Activated T-helper 17 cell treated with anti-CD3 and anti-CD28 coated beads, Interleukin-2, amount 50 U/mL, for 72 hours (primary cell): ENCODE measurements around the gene RAB14. TPM values are rescaled to one million over a fixed set of nuclear protein-coding genes. Genes with fewer than 3 reads are reported as not detected.
A peak's percentile ranks its signal among the peaks of the same experiment; 100 is the strongest.
"Not testable (repeated sequence)": the region's sequence is repeated elsewhere in the genome, so short reads cannot be mapped to it uniquely, and the experiment has no call there.

Experiments used
- ATAC-seq: fragments of 150-1000 bp; cut with Tn5 transposase; replicated peaks from 2 replicates; pipeline ENCODE4 v1.10.0; 2021; ENCODE audit warnings: mild to moderate bottlenecking, moderate library complexity
- H3K27ac Mint-ChIP-seq: one replicate; pipeline ENCODE4 v1.8.0; 2022; ENCODE audit warnings: mixed read lengths
- H3K27me3 Mint-ChIP-seq: one replicate; pipeline ENCODE4 v1.8.0; 2022; ENCODE audit warnings: mixed read lengths
- H3K36me3 Mint-ChIP-seq: one replicate; pipeline ENCODE4 v1.8.0; 2022; ENCODE audit warnings: low read depth, mild to moderate bottlenecking, mixed read lengths
- H3K4me1 Mint-ChIP-seq: one replicate; pipeline ENCODE4 v1.8.0; 2022; ENCODE audit warnings: mixed read lengths
- H3K4me3 Mint-ChIP-seq: one replicate; pipeline ENCODE4 v1.8.0; 2022; ENCODE audit warnings: mild to moderate bottlenecking, mixed read lengths
- H3K9me3 Mint-ChIP-seq: one replicate; pipeline ENCODE4 v1.8.0; 2022; ENCODE audit warnings: mixed read lengths
- total RNA-seq, 2 donors: library from RNA; stranded (reverse); gene quantifications; one replicate each; pipeline ENCODE4 v1.2.3, GENCODE V29; 2022

Gene RAB14
- total RNA-seq, 2 donors from 2014 or later, result 45.4 to 66.4 TPM

DNA sequence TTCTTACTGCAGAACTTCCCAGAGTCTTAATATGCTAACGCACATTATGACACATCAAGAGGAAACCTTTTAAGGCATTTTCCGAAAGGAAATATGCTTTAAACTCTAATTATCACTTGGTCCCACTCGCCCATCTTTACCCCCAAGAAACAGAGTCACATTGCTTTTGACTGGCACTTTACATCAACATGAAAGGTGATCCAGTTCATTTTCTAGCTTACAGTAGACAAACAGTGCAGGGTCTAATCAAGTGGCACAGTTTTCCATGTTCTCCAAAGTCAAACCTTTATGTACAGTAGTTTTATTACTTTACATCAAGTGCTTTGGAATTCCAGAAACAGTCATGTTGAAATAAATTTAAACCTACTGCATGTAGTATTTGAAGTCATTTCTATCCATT is 12.0 kb downstream of the RAB14 start:
- Mint-ChIP-seq H3K27ac (no peak overlapping the region), H3K9me3 (no peaks in the 10 kb centered on the region), H3K4me1 (peaks cover 38% of the 10 kb centered on the region), H3K4me3 (no peak overlapping the region), H3K27me3 (no peaks in the 10 kb centered on the region), H3K36me3 (peaks cover 76% of the 10 kb centered on the region)
- ATAC-seq, result no peak

GRCh38 chr9:121189006-121189405 is 12.7 kb downstream of the RAB14 start:
- no peak for ATAC-seq
- H3K27me3 Mint-ChIP-seq, result no peaks in the 10 kb centered on the region
- H3K36me3 Mint-ChIP-seq, result peaks cover 82% of the 10 kb centered on the region
- peak overlapping the region; percentile 41 for H3K27ac Mint-ChIP-seq
- H3K4me1 Mint-ChIP-seq, result peaks cover 36% of the 10 kb centered on the region
- no peaks in the 10 kb centered on the region for H3K9me3 Mint-ChIP-seq
- no peak overlapping the region for H3K4me3 Mint-ChIP-seq

GRCh38 chr9:121187636-121188305 is 13.9 kb downstream of the RAB14 start:
- Mint-ChIP-seq H3K4me3 (no peak overlapping the region), H3K9me3 (no peaks in the 10 kb centered on the region), H3K27ac (peak overlapping the region; percentile 43), H3K4me1 (peaks cover 30% of the 10 kb centered on the region), H3K36me3 (peaks cover 94% of the 10 kb centered on the region), H3K27me3 (no peaks in the 10 kb centered on the region)
- ATAC-seq, result no peak

GRCh38 chr9:121185774-121186403 is 15.8 kb downstream of the RAB14 start:
- Mint-ChIP-seq H3K4me1 (peaks cover 27% of the 10 kb centered on the region), H3K36me3 (peaks cover 95% of the 10 kb centered on the region), H3K27ac (peak overlapping the region; percentile 63), H3K9me3 (no peaks in the 10 kb centered on the region), H3K4me3 (peak overlapping the region; percentile 28), H3K27me3 (no peaks in the 10 kb centered on the region)
- peak; percentile 67 for ATAC-seq

- peak overlapping the region; percentile 63 for H3K27ac Mint-ChIP-seq
- no peaks in the 10 kb centered on the region for H3K9me3 Mint-ChIP-seq
- no peaks in the 10 kb centered on the region for H3K27me3 Mint-ChIP-seq
- peaks cover 95% of the 10 kb centered on the region for H3K36me3 Mint-ChIP-seq
- peak overlapping the region; percentile 28 for H3K4me3 Mint-ChIP-seq
- peaks cover 25% of the 10 kb centered on the region for H3K4me1 Mint-ChIP-seq
- peak; percentile 66 for ATAC-seq
These were observed 16.4 kb downstream of the RAB14 start for GRCh38 chr9:121185178-121185745.

DNA sequence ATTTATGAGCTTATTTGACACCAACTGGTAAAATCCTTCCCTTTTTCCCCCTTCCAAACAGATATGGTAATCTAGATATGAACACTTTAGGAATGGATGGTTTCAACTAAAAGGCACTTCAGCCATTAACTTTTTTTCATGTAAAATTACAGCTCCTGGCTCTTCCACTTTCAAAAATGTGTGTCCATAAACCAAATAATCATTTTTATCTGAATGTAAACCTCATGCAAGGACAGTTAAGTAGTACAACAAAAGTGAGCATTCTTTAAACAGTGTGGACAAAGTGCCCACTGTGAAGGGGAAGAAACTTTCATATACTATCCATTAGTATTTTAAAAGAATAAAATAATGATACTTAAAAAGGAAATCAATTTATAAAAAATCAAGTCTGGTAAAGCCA is 17.2 kb downstream of the RAB14 start:
- H3K27me3 Mint-ChIP-seq, result no peaks in the 10 kb centered on the region

DNA sequence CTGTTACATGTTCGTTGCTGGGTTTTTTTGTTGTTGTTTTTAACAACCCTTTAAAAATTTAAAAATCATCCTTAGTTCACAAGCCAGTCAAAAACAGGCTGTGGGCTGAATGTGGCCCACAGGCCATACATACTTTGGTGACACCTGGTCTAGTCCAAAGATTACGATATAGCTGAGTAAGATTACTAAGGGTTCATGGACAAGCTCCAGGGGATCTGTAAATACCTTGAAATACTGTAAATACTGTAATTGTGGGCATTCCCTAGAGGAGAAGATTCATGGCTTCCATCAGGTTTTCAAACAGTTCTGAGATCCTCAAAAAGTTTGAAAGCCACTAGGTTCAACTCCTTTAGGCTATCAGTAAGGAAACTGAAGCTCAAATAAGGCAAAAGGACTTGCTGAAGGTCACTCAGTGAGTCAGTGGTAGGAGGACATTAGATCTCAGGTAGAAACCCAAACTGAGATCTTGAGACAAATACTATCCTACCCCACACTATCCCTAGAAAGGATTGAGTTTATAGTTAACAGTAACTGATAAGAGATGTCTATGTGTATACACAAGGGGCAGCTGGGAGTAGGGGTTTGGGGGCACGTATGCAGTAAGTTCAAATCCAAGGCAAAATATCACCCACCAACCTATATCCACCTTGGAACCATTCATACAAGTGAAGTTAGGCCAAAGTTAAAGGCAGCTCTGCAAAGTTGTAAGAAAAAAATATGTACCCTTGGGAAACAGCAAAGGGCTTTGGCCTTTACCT is 17.8 kb downstream of the RAB14 start:
- peaks cover 97% of the 10 kb centered on the region for H3K36me3 Mint-ChIP-seq
- H3K27me3 Mint-ChIP-seq, result no peaks in the 10 kb centered on the region
- no peak for ATAC-seq
- no peak overlapping the region for H3K4me3 Mint-ChIP-seq
- no peaks in the 10 kb centered on the region for H3K9me3 Mint-ChIP-seq
- peak overlapping the region; percentile 88 for H3K27ac Mint-ChIP-seq
- H3K4me1 Mint-ChIP-seq, result peaks cover 25% of the 10 kb centered on the region

More for the DNA sequence above, 17.2 kb downstream of the RAB14 start:
- Mint-ChIP-seq H3K27ac (peak overlapping the region; percentile 88), H3K36me3 (peaks cover 97% of the 10 kb centered on the region), H3K4me3 (no peak overlapping the region), H3K9me3 (no peaks in the 10 kb centered on the region), H3K4me1 (peaks cover 25% of the 10 kb centered on the region)
- no peak for ATAC-seq

- peaks cover 25% of the 10 kb centered on the region for H3K4me1 Mint-ChIP-seq
- no peaks in the 10 kb centered on the region for H3K27me3 Mint-ChIP-seq
- no peaks in the 10 kb centered on the region for H3K9me3 Mint-ChIP-seq
- peaks cover 98% of the 10 kb centered on the region for H3K36me3 Mint-ChIP-seq
- H3K4me3 Mint-ChIP-seq, result no peak overlapping the region
- peak overlapping the region; percentile 88 for H3K27ac Mint-ChIP-seq
- ATAC-seq, result no peak
These were observed 18.7 kb downstream of the RAB14 start for GRCh38 chr9:121182989-121183388.

- Mint-ChIP-seq H3K27ac (peak overlapping the region; percentile 16), H3K27me3 (no peaks in the 10 kb centered on the region), H3K36me3 (peaks cover 98% of the 10 kb centered on the region), H3K4me3 (no peak overlapping the region), H3K4me1 (peaks cover 25% of the 10 kb centered on the region), H3K9me3 (no peaks in the 10 kb centered on the region)
- no peak for ATAC-seq
These were observed 19.4 kb downstream of the RAB14 start for GRCh38 chr9:121182101-121182836.

- ATAC-seq, result no peak
- H3K9me3 Mint-ChIP-seq, result no peaks in the 10 kb centered on the region
- no peaks in the 10 kb centered on the region for H3K27me3 Mint-ChIP-seq
- peaks cover 100% of the 10 kb centered on the region for H3K36me3 Mint-ChIP-seq
- peak overlapping the region; percentile 87 for H3K27ac Mint-ChIP-seq
- peaks cover 9% of the 10 kb centered on the region for H3K4me1 Mint-ChIP-seq
- no peak overlapping the region for H3K4me3 Mint-ChIP-seq
These were observed 21.6 kb downstream of the RAB14 start for GRCh38 chr9:121179930-121180681.

- H3K36me3 Mint-ChIP-seq, result peaks cover 100% of the 10 kb centered on the region
- not testable (repeated sequence) for H3K27ac Mint-ChIP-seq
These were observed 22.3 kb downstream of the RAB14 start for GRCh38 chr9:121179373-121179721.

DNA sequence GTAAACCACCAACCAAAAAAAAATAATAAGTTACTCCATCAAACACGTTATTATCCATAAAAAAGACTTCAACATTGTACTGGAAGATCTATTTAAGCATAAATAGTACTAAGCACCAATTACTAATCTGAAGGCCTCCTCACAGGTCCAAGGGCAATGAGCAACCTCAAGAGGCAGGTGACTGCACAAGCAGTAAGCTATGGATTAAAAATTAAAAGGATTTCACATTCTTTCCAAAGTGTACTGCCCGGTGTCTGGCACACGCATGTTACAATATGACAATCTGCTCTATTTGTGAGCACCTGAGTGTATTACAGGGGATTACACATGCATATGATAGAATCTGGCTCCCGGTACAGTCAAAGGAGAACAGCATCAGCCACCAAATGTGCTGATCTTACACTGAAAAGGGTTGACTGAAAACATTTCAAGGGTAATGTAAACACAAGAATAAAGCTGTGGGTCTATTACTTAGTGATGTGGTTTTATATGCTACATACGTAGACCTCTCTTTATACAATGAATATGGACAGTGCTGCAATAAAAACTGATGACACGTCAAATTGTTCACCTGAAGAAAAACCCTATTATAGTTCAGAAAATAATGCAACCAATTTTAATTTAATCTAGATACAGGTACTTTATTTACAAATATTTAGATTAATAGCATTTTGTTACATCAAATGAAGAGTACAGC is 22.8 kb downstream of the RAB14 start:
- peak overlapping the region; percentile 62 for H3K27ac Mint-ChIP-seq

More at GRCh38 chr9:121179373-121179721, 22.3 kb downstream of the RAB14 start:
- H3K4me1 Mint-ChIP-seq, H3K9me3 Mint-ChIP-seq, H3K4me3 Mint-ChIP-seq, H3K27me3 Mint-ChIP-seq, ATAC-seq: not testable (repeated sequence)

GRCh38 chr9:121173501-121173900 is 28.2 kb downstream of the RAB14 start:
- Mint-ChIP-seq H3K9me3 (no peaks in the 10 kb centered on the region), H3K36me3 (peaks cover 100% of the 10 kb centered on the region), H3K27ac (peak overlapping the region; percentile 41), H3K4me1 (peaks cover 5% of the 10 kb centered on the region), H3K27me3 (no peaks in the 10 kb centered on the region), H3K4me3 (no peak overlapping the region)
- no peak for ATAC-seq

More for the DNA sequence above, 22.8 kb downstream of the RAB14 start:
- Mint-ChIP-seq H3K36me3 (peaks cover 100% of the 10 kb centered on the region), H3K4me1 (peaks cover 4% of the 10 kb centered on the region), H3K4me3 (no peak overlapping the region), H3K9me3 (no peaks in the 10 kb centered on the region), H3K27me3 (no peaks in the 10 kb centered on the region)
- no peak for ATAC-seq
